ENCODE data around the gene POM121C. TPM values are rescaled to one million over a fixed set of nuclear protein-coding genes. Genes with fewer than 3 reads are reported as not detected.
"Not testable (repeated sequence)": the region's sequence is repeated elsewhere in the genome, so short reads cannot be mapped to it uniquely, and the experiment has no call there.

POM121C gene
- total and polyA plus RNA-seq, 4 donors = 5.3 to 40.3 (median 25.7) TPM

DNA sequence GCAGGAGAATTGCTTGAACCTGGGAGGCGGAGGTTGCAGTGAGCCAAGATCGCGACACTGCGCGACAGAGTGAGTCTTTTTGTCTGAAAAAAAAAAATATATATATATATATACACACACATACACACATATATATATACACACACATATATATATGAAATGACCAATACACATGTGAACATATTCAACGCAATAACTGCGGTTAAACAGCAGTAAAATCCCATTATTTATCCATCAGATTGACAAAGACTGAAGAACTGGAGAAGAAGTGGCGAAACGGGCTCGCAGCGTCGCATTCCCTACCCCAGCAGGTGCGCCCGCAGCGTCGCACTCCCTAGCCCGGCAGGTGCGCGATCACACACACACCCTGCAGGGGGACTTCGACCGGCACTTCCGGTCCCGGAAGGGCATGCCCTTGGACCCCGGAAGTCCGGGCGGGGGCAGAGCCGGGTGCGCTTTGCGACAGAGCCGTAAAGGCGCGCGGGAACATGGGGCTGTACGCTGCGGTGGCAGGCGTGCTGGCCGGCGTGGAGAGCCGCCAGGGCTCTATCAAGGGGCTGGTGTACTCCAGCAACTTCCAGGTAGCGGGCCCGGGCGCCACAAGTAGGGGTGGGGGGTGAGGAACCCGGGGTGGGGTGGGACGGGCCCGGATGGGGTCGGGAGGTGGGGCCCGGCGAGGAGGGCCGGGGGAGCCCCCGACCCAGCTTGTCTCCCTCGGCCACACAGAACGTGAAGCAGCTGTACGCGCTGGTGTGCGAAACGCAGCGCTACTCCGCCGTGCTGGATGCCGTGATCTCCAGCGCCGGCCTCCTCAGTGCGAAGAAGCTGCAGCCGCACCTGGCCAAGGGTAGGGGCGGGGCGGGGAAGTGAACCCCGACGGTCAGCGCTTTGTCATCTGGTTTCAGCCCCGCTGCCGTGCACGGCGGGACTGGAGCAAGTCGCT is 75.9 kb downstream of the POM121C start:
- H3K27me3 ChIP-seq (ENCODE audit: control insufficient read depth in 1 of 2, insufficient read depth in 2 of 2, low read length in 1 of 2); H3K4me3 ChIP-seq (ENCODE audit: low read length in 2 of 2); H3K9me3 ChIP-seq (ENCODE audit: control insufficient read depth, low read length); DNase-seq; H3K36me3 ChIP-seq (ENCODE audit: control insufficient read depth in 1 of 2, insufficient read depth in 2 of 2, low read length in 1 of 2); intact Hi-C loops (cut with DNase I); H3K4me1 ChIP-seq (ENCODE audit: control insufficient read depth in 1 of 2, insufficient read depth in 2 of 2, low read length in 2 of 2); H3K27ac ChIP-seq (ENCODE audit: low read depth in 1 of 2, low read length in 2 of 2): not testable (repeated sequence)
- 4 to 42% methylated on average over 9 to 16 of the region's 74 CpGs for WGBS, 2 donors
- ATAC-seq (ENCODE audit: low FRiP score) = peak; percentile 96

DNA sequence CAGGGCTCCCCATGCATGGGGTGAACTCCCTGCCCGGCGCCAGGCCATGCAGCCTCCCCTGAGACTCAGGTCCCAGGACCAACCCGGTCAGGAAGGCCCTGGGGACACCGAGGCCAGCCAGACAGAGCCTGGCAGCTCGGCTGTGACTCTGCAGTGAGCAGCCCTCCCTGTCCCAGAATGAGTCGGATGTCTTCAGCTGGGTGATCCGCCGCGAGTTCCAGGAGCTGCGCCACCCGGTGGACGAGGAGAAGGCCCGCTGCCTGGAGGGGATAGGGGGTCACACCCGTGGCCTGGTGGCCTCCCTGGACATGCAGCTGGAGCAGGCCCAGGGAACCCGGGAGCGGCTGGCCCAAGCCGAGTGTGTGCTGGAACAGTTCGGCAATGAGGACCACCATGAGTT is 81.4 kb downstream of the POM121C start:
- H3K4me3 ChIP-seq (ENCODE audit: low read length in 2 of 2); H3K9me3 ChIP-seq (ENCODE audit: control insufficient read depth, low read length); H3K27ac ChIP-seq (ENCODE audit: low read depth in 1 of 2, low read length in 2 of 2); H3K4me1 ChIP-seq (ENCODE audit: control insufficient read depth in 1 of 2, insufficient read depth in 2 of 2, low read length in 2 of 2); DNase-seq; ATAC-seq (ENCODE audit: low FRiP score); H3K36me3 ChIP-seq (ENCODE audit: control insufficient read depth in 1 of 2, insufficient read depth in 2 of 2, low read length in 1 of 2); intact Hi-C loops (cut with DNase I); H3K27me3 ChIP-seq (ENCODE audit: control insufficient read depth in 1 of 2, insufficient read depth in 2 of 2, low read length in 1 of 2): not testable (repeated sequence)
- 63 to 80% methylated on average over 3 to 4 of the region's 18 CpGs for WGBS, 2 donors

DNA sequence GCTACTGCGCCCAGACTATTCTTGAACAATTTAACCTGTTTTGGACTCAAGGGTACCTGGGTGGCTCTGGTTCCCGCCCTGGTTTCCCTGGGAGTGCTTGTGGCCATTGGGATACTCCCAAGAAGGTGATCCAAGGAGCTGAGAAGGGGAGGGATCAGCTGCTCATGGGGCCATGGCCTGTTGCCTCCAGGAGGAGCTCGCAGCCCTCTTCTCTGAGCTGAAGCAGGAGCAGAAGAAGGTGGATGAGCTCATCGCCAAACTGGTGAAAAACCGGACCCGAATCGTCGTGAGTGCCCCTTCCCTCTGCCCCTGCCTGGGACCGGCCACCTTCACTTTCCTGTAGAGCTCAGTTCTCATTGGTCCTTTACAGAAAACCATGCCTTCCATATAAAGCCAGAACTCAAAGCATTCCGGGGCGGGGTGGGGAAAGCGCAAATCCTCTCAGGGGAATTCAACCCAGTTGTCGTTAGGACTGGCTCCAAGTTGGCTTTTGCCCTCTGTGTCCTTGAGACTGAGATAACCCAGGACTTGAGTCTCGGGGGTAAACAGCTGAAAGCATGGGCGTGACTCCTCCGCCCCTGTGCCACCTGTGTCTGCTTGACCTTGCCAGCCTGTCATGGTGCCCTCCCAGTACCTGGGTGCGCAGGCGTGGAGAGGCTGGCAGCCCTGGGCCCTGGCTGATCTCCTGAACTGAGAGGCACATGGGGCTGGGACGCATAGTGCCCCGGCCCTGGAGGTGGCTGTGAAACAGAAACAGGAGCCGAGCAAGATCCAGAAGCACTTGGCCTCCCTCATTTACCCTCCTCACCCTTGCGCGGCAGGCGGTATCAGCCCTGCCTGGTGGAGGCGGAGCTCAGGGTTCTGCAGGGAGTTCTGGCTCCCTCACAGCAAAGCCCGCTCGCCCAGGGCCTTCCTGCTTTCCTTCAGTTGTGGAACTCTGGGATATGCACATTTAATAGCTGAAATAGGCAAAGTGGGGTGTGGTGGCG is 82.3 kb downstream of the POM121C start:
- DNase-seq; intact Hi-C loops (cut with DNase I); H3K9me3 ChIP-seq (ENCODE audit: control insufficient read depth, low read length); ATAC-seq (ENCODE audit: low FRiP score); H3K27ac ChIP-seq (ENCODE audit: low read depth in 1 of 2, low read length in 2 of 2); H3K36me3 ChIP-seq (ENCODE audit: control insufficient read depth in 1 of 2, insufficient read depth in 2 of 2, low read length in 1 of 2); H3K4me3 ChIP-seq (ENCODE audit: low read length in 2 of 2); H3K27me3 ChIP-seq (ENCODE audit: control insufficient read depth in 1 of 2, insufficient read depth in 2 of 2, low read length in 1 of 2); H3K4me1 ChIP-seq (ENCODE audit: control insufficient read depth in 1 of 2, insufficient read depth in 2 of 2, low read length in 2 of 2): not testable (repeated sequence)
- WGBS, 2 donors = no CpG with 5 or more reads among the region's 28 CpGs

DNA sequence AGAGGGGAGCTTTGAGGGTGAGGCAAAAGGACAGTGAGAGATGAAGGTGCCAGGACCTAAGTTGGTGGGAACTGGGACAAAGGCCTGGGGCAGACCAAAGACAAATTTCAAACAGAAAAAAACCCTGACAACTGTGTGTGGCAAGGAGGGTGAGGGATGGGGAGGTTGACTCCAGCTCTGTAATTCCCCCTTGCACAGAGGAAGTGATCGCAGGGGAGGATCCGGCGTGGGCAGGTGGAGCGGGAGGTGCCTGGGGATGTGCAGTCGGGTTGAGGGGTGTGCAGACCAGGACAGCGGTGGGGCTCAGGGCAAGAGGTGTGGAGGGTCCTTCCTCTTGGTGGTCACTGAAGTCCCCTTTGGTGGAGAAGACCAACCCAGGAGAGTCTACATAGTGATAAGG is 85.5 kb downstream of the POM121C start:
- H3K4me3 ChIP-seq (ENCODE audit: low read length in 2 of 2); H3K27me3 ChIP-seq (ENCODE audit: control insufficient read depth in 1 of 2, insufficient read depth in 2 of 2, low read length in 1 of 2); H3K36me3 ChIP-seq (ENCODE audit: control insufficient read depth in 1 of 2, insufficient read depth in 2 of 2, low read length in 1 of 2); intact Hi-C loops (cut with DNase I); ATAC-seq (ENCODE audit: low FRiP score); H3K27ac ChIP-seq (ENCODE audit: low read depth in 1 of 2, low read length in 2 of 2); H3K9me3 ChIP-seq (ENCODE audit: control insufficient read depth, low read length); DNase-seq; H3K4me1 ChIP-seq (ENCODE audit: control insufficient read depth in 1 of 2, insufficient read depth in 2 of 2, low read length in 2 of 2): not testable (repeated sequence)
- no CpG with 5 or more reads among the region's 6 CpGs for WGBS, 2 donors

DNA sequence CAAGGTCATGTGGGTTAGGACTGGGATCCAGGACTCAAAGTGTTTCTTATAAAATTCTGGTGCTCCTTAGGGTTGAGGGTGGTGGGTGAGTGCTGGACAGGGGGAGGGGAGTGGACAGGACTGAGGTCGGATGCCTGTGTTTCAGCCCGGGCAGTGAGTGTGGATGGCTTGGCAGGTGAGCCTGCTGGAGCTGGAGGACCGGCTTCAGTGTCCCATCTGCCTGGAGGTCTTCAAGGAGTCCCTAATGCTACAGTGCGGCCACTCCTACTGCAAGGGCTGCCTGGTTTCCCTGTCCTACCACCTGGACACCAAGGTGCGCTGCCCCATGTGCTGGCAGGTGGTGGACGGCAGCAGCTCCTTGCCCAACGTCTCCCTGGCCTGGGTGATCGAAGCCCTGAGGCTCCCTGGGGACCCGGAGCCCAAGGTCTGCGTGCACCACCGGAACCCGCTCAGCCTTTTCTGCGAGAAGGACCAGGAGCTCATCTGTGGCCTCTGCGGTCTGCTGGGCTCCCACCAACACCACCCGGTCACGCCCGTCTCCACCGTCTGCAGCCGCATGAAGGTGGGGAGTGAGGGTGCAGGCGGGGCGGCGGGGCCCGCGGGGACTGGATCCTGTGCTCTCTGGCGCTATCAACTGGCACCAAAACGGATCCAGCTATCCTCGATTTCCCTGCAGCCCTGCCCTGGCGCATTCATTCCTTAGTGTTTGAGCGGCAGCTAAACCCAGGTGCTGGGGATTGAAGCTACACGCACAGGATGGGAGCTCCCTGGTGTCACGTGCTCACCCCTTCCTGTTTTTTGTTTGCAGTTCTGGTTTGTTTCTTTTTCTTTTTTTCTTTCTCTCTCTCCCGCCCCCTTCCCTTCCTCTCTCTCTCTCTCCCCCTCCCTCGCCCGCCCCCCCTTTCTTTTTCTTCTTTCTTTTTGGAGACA is 87.1 kb downstream of the POM121C start:
- H3K36me3 ChIP-seq (ENCODE audit: control insufficient read depth in 1 of 2, insufficient read depth in 2 of 2, low read length in 1 of 2); H3K27me3 ChIP-seq (ENCODE audit: control insufficient read depth in 1 of 2, insufficient read depth in 2 of 2, low read length in 1 of 2); intact Hi-C loops (cut with DNase I); H3K4me3 ChIP-seq (ENCODE audit: low read length in 2 of 2); H3K9me3 ChIP-seq (ENCODE audit: control insufficient read depth, low read length); H3K27ac ChIP-seq (ENCODE audit: low read depth in 1 of 2, low read length in 2 of 2); H3K4me1 ChIP-seq (ENCODE audit: control insufficient read depth in 1 of 2, insufficient read depth in 2 of 2, low read length in 2 of 2): not testable (repeated sequence)
- DNase-seq = peak; percentile 23 to 61
- WGBS, 2 donors = 70 to 82% methylated on average over 2 to 4 of the region's 34 CpGs
- peak; percentile 40 for ATAC-seq (ENCODE audit: low FRiP score)

DNA sequence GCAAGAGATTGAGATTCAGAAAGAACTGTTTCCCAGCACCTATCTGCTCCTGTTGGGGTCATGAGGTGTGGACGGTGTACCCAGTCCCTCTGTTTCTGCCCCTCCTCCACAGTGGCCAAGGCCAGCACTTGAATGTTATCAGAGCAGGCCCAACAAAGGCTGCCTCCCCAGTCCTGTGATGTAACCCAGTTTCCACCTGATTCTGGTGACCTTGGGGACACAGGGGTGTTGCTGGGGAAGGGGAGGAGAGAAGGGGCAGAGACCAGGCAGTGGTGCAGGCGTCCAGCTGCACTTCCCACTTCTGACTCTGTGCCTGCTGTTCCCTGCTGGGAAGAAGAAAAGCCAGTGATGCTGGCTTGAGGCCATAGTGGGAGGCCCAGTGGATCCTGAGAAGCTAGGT is 88.2 kb downstream of the POM121C start:
- H3K4me3 ChIP-seq (ENCODE audit: low read length in 2 of 2); H3K27me3 ChIP-seq (ENCODE audit: control insufficient read depth in 1 of 2, insufficient read depth in 2 of 2, low read length in 1 of 2); H3K27ac ChIP-seq (ENCODE audit: low read depth in 1 of 2, low read length in 2 of 2); ATAC-seq (ENCODE audit: low FRiP score); DNase-seq; H3K36me3 ChIP-seq (ENCODE audit: control insufficient read depth in 1 of 2, insufficient read depth in 2 of 2, low read length in 1 of 2); H3K4me1 ChIP-seq (ENCODE audit: control insufficient read depth in 1 of 2, insufficient read depth in 2 of 2, low read length in 2 of 2); H3K9me3 ChIP-seq (ENCODE audit: control insufficient read depth, low read length); intact Hi-C loops (cut with DNase I): not testable (repeated sequence)
- WGBS, 2 donors = no CpG with 5 or more reads among the region's 2 CpGs

DNA sequence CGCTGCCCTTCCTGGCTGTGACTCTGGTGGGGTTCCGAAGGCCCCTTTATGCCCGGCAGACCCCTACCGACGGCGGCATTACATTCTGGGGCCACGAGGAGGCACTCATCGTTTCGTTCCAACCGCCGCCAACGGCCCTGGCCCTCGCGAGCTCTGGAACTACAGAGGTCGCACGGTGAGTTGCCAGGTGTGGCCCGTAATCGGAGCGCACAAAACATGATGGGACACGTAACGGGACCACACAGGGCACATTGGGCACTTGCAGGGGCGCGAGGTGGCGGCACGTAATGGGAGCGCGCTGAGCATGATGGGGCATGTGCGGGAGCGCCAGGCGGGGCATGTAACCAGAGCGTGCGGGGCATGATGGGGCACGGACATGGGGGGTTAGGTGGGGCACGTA is 90.8 kb downstream of the POM121C start, which contains the start of gene TRIM73:
Gene TRIM73, plus strand, starts transcription at position 301 of the 400 bp plus-strand sequence. CDS start 3,305 bp downstream, outside the sequence.
- intact Hi-C loops (cut with DNase I); H3K4me3 ChIP-seq (ENCODE audit: low read length in 2 of 2); H3K4me1 ChIP-seq (ENCODE audit: control insufficient read depth in 1 of 2, insufficient read depth in 2 of 2, low read length in 2 of 2); ATAC-seq (ENCODE audit: low FRiP score); H3K27ac ChIP-seq (ENCODE audit: low read depth in 1 of 2, low read length in 2 of 2); H3K27me3 ChIP-seq (ENCODE audit: control insufficient read depth in 1 of 2, insufficient read depth in 2 of 2, low read length in 1 of 2); H3K36me3 ChIP-seq (ENCODE audit: control insufficient read depth in 1 of 2, insufficient read depth in 2 of 2, low read length in 1 of 2); H3K9me3 ChIP-seq (ENCODE audit: control insufficient read depth, low read length): not testable (repeated sequence)
- WGBS, 2 donors = 11 to 27% methylated on average over 11 to 14 of the region's 34 CpGs
- DNase-seq = peak; percentile 7 to 34

DNA sequence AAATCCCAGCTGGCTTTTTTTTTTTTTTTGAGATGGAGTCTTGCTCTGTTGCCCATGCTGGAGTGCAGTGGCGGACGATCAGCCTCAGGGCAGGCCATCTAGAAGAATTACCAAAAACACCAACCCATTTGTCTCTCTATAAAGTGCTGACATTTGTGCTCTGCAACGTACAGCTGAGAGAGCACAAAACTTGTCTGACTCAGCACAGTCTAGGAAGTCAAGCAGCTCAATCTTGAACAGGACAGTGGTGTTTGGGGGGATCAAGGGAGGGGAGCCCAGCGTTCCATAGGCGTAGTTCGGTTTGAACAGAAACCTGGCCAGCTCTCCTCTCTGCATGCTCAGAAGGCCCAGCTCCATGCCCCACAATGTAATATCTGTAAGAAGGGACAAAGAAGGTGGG is 92.9 kb downstream of the POM121C start:
- H3K27me3 ChIP-seq (ENCODE audit: control insufficient read depth in 1 of 2, insufficient read depth in 2 of 2, low read length in 1 of 2); H3K9me3 ChIP-seq (ENCODE audit: control insufficient read depth, low read length); ATAC-seq (ENCODE audit: low FRiP score); H3K4me3 ChIP-seq (ENCODE audit: low read length in 2 of 2); DNase-seq; H3K36me3 ChIP-seq (ENCODE audit: control insufficient read depth in 1 of 2, insufficient read depth in 2 of 2, low read length in 1 of 2); H3K4me1 ChIP-seq (ENCODE audit: control insufficient read depth in 1 of 2, insufficient read depth in 2 of 2, low read length in 2 of 2); intact Hi-C loops (cut with DNase I); H3K27ac ChIP-seq (ENCODE audit: low read depth in 1 of 2, low read length in 2 of 2): not testable (repeated sequence)
- no CpG with 5 or more reads among the region's 6 CpGs for WGBS, 2 donors

All from aorta (tissue), 5 donors.